NAMALWA (cell line): Measurements from ENCODE around the gene RTL10.

Source experiments
- DNase-seq: peaks from one replicate; pipeline ENCODE4 v3.0.0-alpha.2; 2015; ENCODE audit warnings: low spot score

The RTL10 gene

GRCh38 chr22:19823191-19823901, 31.3 kb downstream of the RTL10 start:
- no peak for DNase-seq

GRCh38 chr22:19822301-19823117, 32.2 kb downstream of the RTL10 start:
- DNase-seq, result no peak

GRCh38 chr22:19821523-19822300, 33.0 kb downstream of the RTL10 start:
- no peak for DNase-seq

GRCh38 chr22:19820880-19821522, 33.7 kb downstream of the RTL10 start:
- no peak for DNase-seq

- DNase-seq, result no peak
Observed at GRCh38 chr22:19819911-19820879, 34.5 kb downstream of the RTL10 start.

GRCh38 chr22:19819208-19819910, 35.3 kb downstream of the RTL10 start:
- DNase-seq, result no peak

GRCh38 chr22:19818324-19819207, 36.1 kb downstream of the RTL10 start:
- DNase-seq, result no peak

GRCh38 chr22:19816372-19817119, 38.1 kb downstream of the RTL10 start:
- no peak for DNase-seq

GRCh38 chr22:19815823-19816290, 38.8 kb downstream of the RTL10 start:
- no peak for DNase-seq

- DNase-seq, result no peak
Observed at GRCh38 chr22:19815093-19815822, 39.4 kb downstream of the RTL10 start.

- DNase-seq, result no peak
Observed at GRCh38 chr22:19814428-19814827, 40.2 kb downstream of the RTL10 start.

GRCh38 chr22:19812910-19813309, 41.8 kb downstream of the RTL10 start:
- no peak for DNase-seq

GRCh38 chr22:19811811-19812771, 42.6 kb downstream of the RTL10 start:
- no peak for DNase-seq

GRCh38 chr22:19811211-19811621, 43.5 kb downstream of the RTL10 start:
- DNase-seq, result no peak

- DNase-seq, result no peak
Observed at GRCh38 chr22:19810381-19811201, 44.1 kb downstream of the RTL10 start.

- no peak for DNase-seq
Observed at GRCh38 chr22:19809741-19810140, 44.9 kb downstream of the RTL10 start.
